ENCODE measurements around the gene FAM110A. TPM values are rescaled to one million over a fixed set of nuclear protein-coding genes. Genes with fewer than 3 reads are reported as not detected.

Gene FAM110A
- total and polyA plus RNA-seq, 2 donors (not counting 3 experiments of a cell fraction or from before 2014, with no cell fraction given), result 4.6 to 5.4 TPM

DNA sequence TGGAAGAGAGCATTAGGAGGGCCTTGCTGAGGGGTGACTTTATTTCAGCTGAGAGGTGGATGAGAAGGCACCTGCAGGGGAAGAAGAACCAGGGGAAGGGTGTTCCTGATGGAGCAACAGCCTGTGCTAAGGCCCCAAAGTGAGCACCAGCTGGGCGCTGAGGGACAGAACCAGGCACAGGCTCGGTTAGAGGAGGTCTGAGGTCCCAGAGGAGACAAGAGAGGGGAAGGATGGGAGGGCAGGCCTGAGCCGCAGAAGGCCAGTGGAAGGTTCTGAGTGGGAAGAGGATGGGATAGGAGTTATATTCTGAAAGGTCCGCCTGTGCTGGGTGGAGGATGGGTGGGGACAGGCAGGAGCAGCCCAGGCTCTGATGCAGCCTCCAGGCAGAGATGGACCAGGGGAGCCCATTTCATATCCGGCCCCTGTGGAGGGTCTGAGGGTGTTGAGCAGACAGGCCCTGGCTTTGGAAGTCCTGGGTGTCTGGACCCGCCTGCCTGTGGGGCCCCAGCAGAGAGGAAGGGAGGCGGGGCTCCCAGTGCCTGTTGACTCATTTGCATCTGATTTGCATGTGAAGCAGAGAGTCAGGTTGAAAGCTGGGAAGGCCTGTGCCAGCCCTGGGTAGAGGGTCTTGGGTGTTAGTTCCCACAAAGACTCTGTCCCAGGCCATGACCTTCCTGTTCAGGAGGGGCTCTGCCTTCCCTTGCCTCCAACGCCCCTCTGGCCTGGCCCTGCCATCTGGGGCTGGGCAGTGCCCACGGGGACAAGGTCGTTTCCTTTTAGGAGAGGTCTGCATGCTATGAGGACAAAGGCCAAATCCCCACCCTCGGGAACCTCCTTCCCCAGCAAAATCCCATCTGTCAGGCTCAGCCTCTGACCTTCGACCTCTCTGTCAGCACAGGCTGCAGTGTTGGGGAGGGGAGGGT, 10.6 kb upstream of the FAM110A start:
- H3K4me1 ChIP-seq (ENCODE audit: control insufficient read depth, extremely low read depth, insufficient read depth, low read length), result no peaks in the 10 kb centered on the region
- ChIA-PET POLR2A (no interaction called here), CTCF (interaction anchor here (1.0 kb wide), 1 partner anchor 133 kb away, joined by 4 read pairs; no protein-coding TSS in a partner anchor)
- H2AFZ ChIP-seq (ENCODE audit: low read depth, low read length), result no peak overlapping the region
- H4K20me1 ChIP-seq (replicated peaks; ENCODE audit: control insufficient read depth, extremely low read depth, insufficient read depth, low read length), result no peaks in the 10 kb centered on the region
- H3K9me3 ChIP-seq (replicated peaks; ENCODE audit: control insufficient read depth, insufficient read depth, low read length), result no peaks in the 10 kb centered on the region
- H3K9me1 ChIP-seq (replicated peaks; ENCODE audit: control insufficient read depth, extremely low read depth, insufficient read depth, low read length), result no peaks in the 10 kb centered on the region
- no peaks in the 10 kb centered on the region for H3K79me2 ChIP-seq (ENCODE audit: control insufficient read depth, insufficient read depth, low read length)
- no peaks in the 10 kb centered on the region for H3K27me3 ChIP-seq (ENCODE audit: control insufficient read depth in 2 of 2, insufficient read depth in 2 of 2, low read length in 2 of 2)
- TF ChIP-seq, protein P1, sequence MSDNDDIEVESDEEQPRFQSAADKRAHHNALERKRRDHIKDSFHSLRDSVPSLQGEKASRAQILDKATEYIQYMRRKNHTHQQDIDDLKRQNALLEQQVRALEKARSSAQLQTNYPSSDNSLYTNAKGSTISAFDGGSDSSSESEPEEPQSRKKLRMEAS (IDR thresholded peaks at IDR 0.05; ENCODE audit: insufficient read depth, insufficient read length), result no peak
- no peak for TF ChIP-seq JUN (IDR thresholded peaks at IDR 0.05; ENCODE audit: borderline replicate concordance, insufficient read depth, insufficient read length, low read depth)
- no peak for TF ChIP-seq POLR2AphosphoS5 (IDR thresholded peaks at IDR 0.05; ENCODE audit: insufficient read depth, low read depth, low read length)
- no peak for TF ChIP-seq FOS (IDR thresholded peaks at IDR 0.05; ENCODE audit: borderline replicate concordance, insufficient read depth, low read length)
- TF ChIP-seq EZH2 (IDR thresholded peaks at IDR 0.05; ENCODE audit: borderline replicate concordance, low read depth, low read length, severe bottlenecking), result no peak
- no peak for TF ChIP-seq MYC (IDR thresholded peaks at IDR 0.05; ENCODE audit: low read depth, low read length)
- TF ChIP-seq GATA2 (IDR thresholded peaks at IDR 0.05; ENCODE audit: insufficient read depth, insufficient read length, low read depth, low read length), result no peak
- TF ChIP-seq POLR2A (IDR thresholded peaks at IDR 0.05; ENCODE audit: low read depth, low read length), result no peak
- TF ChIP-seq, protein P2, sequence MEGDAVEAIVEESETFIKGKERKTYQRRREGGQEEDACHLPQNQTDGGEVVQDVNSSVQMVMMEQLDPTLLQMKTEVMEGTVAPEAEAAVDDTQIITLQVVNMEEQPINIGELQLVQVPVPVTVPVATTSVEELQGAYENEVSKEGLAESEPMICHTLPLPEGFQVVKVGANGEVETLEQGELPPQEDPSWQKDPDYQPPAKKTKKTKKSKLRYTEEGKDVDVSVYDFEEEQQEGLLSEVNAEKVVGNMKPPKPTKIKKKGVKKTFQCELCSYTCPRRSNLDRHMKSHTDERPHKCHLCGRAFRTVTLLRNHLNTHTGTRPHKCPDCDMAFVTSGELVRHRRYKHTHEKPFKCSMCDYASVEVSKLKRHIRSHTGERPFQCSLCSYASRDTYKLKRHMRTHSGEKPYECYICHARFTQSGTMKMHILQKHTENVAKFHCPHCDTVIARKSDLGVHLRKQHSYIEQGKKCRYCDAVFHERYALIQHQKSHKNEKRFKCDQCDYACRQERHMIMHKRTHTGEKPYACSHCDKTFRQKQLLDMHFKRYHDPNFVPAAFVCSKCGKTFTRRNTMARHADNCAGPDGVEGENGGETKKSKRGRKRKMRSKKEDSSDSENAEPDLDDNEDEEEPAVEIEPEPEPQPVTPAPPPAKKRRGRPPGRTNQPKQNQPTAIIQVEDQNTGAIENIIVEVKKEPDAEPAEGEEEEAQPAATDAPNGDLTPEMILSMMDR (IDR thresholded peaks at IDR 0.05; ENCODE audit: extremely low read depth in 1 of 2, insufficient read depth in 1 of 2, low read depth in 1 of 2, low read length in 2 of 2), result no peak
- FAIRE-seq, result no peak
- BruUV-seq (replicated peaks), result no TSS peak
- no peaks in the 10 kb centered on the region for H3K36me3 ChIP-seq (ENCODE audit: control insufficient read depth in 2 of 2, extremely low read depth in 1 of 2, insufficient read depth in 2 of 2, low read length in 2 of 2)
- no peak for DNase-seq (ENCODE audit: low read depth, low spot score)
- no peak overlapping the region for H3K9ac ChIP-seq (replicated peaks; ENCODE audit: extremely low read depth, insufficient read depth, low read length)
- H3K27ac ChIP-seq (ENCODE audit: insufficient read depth, low read depth, low read length), result no peak overlapping the region
- no peak overlapping the region for H3K4me2 ChIP-seq (ENCODE audit: insufficient read depth, low read length)
- dilution Hi-C loops (cut with MboI; ENCODE audit: extremely low pct_ligation_motif_present, low sequenced_read_pairs) (no loop called here), intact Hi-C loops (cut with micrococcal nuclease) (no loop called here)
- no peak overlapping the region for H3K4me3 ChIP-seq (replicated peaks in 1 of 3; ENCODE audit: insufficient read depth in 1 of 3, low read depth in 1 of 3, low read length in 3 of 3)
